ENCODE data around the gene PGP.

Gene PGP

GRCh38 chr16:2230376-2230775, 15.7 kb upstream of the PGP start:
- no peak for TF ChIP-seq CTCF (IDR thresholded peaks at IDR 0.05)

- no peak for TF ChIP-seq CTCF (IDR thresholded peaks at IDR 0.05)
Observed at GRCh38 chr16:2229632-2230250, 15.1 kb upstream of the PGP start.

- no peak for TF ChIP-seq CTCF (IDR thresholded peaks at IDR 0.05)
Observed at GRCh38 chr16:2229091-2229490, 14.5 kb upstream of the PGP start.

GRCh38 chr16:2228161-2228824, 13.7 kb upstream of the PGP start:
- no peak for TF ChIP-seq CTCF (IDR thresholded peaks at IDR 0.05)

GRCh38 chr16:2226918-2227317, 12.3 kb upstream of the PGP start:
- TF ChIP-seq CTCF (IDR thresholded peaks at IDR 0.05) = no peak

- peak; percentile 10; the same call in 1 of the 2 replicates for TF ChIP-seq CTCF (IDR thresholded peaks at IDR 0.05)
Observed at GRCh38 chr16:2226245-2226793, 11.7 kb upstream of the PGP start.

- TF ChIP-seq CTCF (IDR thresholded peaks at IDR 0.05) = no peak; the same call in 1 of the 2 replicates
Observed at GRCh38 chr16:2223942-2224486, 9.4 kb upstream of the PGP start.

Measured in LNCAP (cell line).